Uterus (tissue), 4 donors: Measurements from ENCODE around the gene PLEKHG7. TPM values are rescaled to one million over a fixed set of nuclear protein-coding genes. Genes with fewer than 3 reads are reported as not detected.

Experiments used
- DNase-seq, 2 donors: peaks; one replicate each; pipeline ENCODE4 v3.0.0-alpha.2; 2019 to 2020
- H3K27ac ChIP-seq, 2 donors: fragments of 200-600 bp; sonication (generic); 1 replicate in 1 of 2; 2 replicates in 1 of 2; pipeline ENCODE4 v1.5.1; 2016 to 2018
- H3K27me3 ChIP-seq, 2 donors: fragments of 200-600 bp; sonication (generic); one replicate each; pipeline ENCODE4 v1.5.1; 2018 to 2019; ENCODE audit warnings: control low read depth in 1 of 2
- H3K36me3 ChIP-seq, 2 donors: fragments of 200-600 bp; sonication (generic); one replicate each; pipeline ENCODE4 v1.5.1; 2019; ENCODE audit warnings: control low read depth in 1 of 2
- H3K4me1 ChIP-seq, 2 donors: fragments of 200-600 bp; sonication (generic); one replicate each; pipeline ENCODE4 v1.5.1; 2018 to 2019; ENCODE audit warnings: control low read depth in 1 of 2
- H3K4me3 ChIP-seq, 2 donors: fragments of 200-600 bp; sonication (generic); 1 replicate in 1 of 2; 2 replicates in 1 of 2; pipeline ENCODE4 v1.5.1; 2018 to 2019; ENCODE audit warnings: mild to moderate bottlenecking in 1 of 2
- H3K9me3 ChIP-seq, 2 donors: fragments of 200-600 bp; sonication (generic); one replicate each; pipeline ENCODE4 v1.5.1; 2019; ENCODE audit warnings: control low read depth in 1 of 2
- POLR2A ChIP-seq, 2 donors: fragments of 450-650 bp; IDR thresholded peaks; one replicate each; pipeline ENCODE4 v1.6.1; 2016; ENCODE audit warnings: antibody characterized with exemption in 2 of 2, mild to moderate bottlenecking in 1 of 2, moderate library complexity in 1 of 2
- intact Hi-C: fragments of 100-400 bp; cut with DNase I; formaldehyde crosslinking; loops from one replicate; pipeline ENCODE4 v1.15.1; 2023; ENCODE audit warnings: low total_unique reads
- total RNA-seq, 4 donors: library from RNA; depleted of rRNA in 3 of 4; stranded (reverse); fragments of >200 nt in 3 of 4; gene quantifications; one replicate each; pipeline versions ENCODE4 v1.1.0 to v1.2.4, GENCODE V29; 2014 to 2023
- TF ChIP-seq, protein P1 (sequence below), 4 experiments: fragments of 200-600 bp in 2 of 4; fragments of 450-650 bp in 2 of 4; sonication (generic) in 2 of 4; IDR thresholded peaks; one replicate each; pipeline ENCODE4 v1.5.1; 2016 to 2019; ENCODE audit warnings: antibody characterized with exemption in 4 of 4, mild to moderate bottlenecking in 2 of 4, moderate library complexity in 1 of 4
- donor health status: DM: yes; HTN: yes; CAD: no.

The PLEKHG7 gene
- total RNA-seq, 4 donors from 2014 or later: 0.26 to 1.5 TPM; not detected in 2

DNA sequence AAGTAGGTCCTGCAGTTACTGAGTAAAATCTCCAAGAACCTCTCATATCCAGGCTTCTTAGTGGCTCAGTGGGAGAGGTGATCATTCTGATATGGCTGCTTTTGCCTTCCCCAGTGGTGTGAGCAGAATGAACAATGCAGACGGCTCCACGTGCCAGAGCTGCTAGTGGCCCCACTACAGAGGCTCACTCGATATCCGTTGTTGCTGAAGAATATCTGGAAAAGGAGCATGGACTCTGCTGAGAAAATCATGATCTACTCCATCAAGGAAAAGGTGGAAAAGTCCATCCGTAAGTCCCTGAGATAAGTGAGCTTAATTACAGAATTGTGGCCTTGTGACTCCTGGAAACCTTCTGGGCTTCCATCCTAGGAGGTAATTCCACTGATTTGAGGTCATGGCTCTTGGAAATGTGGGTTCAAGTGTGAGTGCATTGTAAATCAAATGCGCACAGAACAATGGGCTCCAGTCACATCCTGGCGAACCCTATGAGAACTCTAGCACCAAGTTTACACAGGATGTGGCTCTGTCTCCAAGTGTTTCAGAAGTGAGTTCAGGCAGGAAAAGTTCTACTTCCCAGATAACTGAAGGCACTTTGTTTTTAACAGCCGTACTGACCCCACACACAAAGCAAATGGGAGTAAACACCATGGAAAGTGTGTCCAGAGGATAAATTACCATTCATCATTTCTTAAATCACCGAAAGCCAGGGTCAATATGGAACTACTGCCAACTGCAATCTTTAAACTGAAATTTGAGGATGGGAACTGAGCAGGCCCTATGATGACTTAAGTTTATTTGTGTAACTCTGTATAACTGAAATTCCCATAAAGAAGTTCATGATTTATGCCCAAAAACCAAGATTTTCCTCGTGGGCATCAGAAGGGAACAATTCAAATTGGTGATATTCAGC is 51.4 kb downstream of the PLEKHG7 start:
- Histone ChIP-seq H3K27me3 (no peaks in the 10 kb centered on the region), H3K9me3 (no peaks in the 10 kb centered on the region), H3K4me3 (no peak overlapping the region), H3K27ac (peak overlapping the region in 1 of 2 donors; percentile 45), H3K4me1 (no peaks in the 10 kb centered on the region), H3K36me3 (no peaks in the 10 kb centered on the region)
- TF ChIP-seq POLR2A (IDR thresholded peaks at IDR 0.05): no peak
- TF ChIP-seq, protein P1, sequence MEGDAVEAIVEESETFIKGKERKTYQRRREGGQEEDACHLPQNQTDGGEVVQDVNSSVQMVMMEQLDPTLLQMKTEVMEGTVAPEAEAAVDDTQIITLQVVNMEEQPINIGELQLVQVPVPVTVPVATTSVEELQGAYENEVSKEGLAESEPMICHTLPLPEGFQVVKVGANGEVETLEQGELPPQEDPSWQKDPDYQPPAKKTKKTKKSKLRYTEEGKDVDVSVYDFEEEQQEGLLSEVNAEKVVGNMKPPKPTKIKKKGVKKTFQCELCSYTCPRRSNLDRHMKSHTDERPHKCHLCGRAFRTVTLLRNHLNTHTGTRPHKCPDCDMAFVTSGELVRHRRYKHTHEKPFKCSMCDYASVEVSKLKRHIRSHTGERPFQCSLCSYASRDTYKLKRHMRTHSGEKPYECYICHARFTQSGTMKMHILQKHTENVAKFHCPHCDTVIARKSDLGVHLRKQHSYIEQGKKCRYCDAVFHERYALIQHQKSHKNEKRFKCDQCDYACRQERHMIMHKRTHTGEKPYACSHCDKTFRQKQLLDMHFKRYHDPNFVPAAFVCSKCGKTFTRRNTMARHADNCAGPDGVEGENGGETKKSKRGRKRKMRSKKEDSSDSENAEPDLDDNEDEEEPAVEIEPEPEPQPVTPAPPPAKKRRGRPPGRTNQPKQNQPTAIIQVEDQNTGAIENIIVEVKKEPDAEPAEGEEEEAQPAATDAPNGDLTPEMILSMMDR (IDR thresholded peaks at IDR 0.05): no peak
- intact Hi-C loops: no loop called here
- peak in 1 of 2 donors; percentile 45 for DNase-seq

DNA sequence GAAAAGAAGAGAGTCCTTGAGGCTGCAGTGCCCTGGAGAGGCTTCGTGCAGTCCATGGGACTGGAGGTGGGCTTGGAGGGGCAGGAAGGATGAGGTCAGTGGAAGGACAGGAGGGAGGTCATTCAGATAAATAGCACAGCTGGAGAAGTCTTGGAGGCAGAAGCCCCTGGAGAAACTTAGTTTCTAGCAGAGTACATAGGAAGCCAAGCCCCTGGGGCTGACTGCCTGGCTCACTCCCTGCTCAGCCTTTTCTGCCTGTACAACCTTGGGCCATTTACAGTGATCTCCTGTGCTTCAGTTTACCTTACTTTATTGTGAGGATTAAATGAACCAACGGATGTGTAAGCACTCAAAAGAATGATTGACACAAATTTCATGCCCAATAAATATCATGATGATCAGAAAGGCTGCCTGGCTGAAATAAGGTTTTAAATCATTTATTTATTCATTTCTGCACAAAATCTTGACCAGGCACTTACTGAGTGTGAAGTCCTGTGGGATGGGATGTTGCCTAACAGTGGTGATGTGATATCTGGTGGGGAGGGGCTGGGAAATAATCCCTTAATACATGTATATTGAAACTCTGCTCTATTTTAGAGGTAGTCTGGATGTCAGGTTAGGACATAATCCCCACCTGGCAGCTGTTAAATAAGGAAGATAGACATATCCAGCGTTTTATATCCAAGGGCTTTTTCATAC is 54.3 kb downstream of the PLEKHG7 start:
- Histone ChIP-seq H3K27me3 (no peaks in the 10 kb centered on the region), H3K4me1 (no peaks in the 10 kb centered on the region), H3K4me3 (no peak overlapping the region), H3K36me3 (no peaks in the 10 kb centered on the region), H3K27ac (no peak overlapping the region), H3K9me3 (no peaks in the 10 kb centered on the region)
- TF ChIP-seq, protein P1 (IDR thresholded peaks at IDR 0.05): no peak
- no peak for TF ChIP-seq POLR2A (IDR thresholded peaks at IDR 0.05)
- intact Hi-C loops: no loop called here
- DNase-seq: no peak

DNA sequence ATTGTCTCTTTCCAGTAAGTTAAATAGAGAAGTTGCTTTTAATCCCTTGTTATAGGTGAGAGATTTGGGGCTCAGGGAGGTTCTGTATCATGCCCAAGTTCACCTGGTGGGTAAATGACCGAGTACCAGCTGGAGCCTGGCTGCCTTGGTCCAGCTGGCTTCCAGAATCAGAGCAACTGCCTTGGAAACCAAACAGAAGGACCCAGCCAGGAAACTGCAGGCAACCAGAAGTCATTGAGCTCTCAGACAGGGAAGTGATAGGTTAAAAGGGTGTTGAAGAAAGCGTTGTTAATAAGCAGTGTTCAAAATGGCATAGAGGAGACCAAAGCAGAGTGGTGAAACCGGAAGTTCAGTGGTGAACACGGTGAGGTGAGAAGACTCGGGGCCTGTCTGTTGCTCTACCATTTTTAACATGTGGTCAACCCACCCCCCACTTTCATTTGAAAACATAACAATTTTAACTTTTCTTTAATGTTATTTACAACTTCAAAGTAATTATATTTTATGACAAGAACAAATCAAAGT is 54.9 kb downstream of the PLEKHG7 start:
- DNase-seq: no peak
- no peaks in the 10 kb centered on the region for H3K36me3 ChIP-seq
- H3K27ac ChIP-seq: no peak overlapping the region
- H3K27me3 ChIP-seq: no peaks in the 10 kb centered on the region
- no peak for TF ChIP-seq POLR2A (IDR thresholded peaks at IDR 0.05)
- TF ChIP-seq, protein P1 (IDR thresholded peaks at IDR 0.05): no peak
- intact Hi-C loops: no loop called here
- no peaks in the 10 kb centered on the region for H3K4me1 ChIP-seq
- no peak overlapping the region for H3K4me3 ChIP-seq
- no peaks in the 10 kb centered on the region for H3K9me3 ChIP-seq

DNA sequence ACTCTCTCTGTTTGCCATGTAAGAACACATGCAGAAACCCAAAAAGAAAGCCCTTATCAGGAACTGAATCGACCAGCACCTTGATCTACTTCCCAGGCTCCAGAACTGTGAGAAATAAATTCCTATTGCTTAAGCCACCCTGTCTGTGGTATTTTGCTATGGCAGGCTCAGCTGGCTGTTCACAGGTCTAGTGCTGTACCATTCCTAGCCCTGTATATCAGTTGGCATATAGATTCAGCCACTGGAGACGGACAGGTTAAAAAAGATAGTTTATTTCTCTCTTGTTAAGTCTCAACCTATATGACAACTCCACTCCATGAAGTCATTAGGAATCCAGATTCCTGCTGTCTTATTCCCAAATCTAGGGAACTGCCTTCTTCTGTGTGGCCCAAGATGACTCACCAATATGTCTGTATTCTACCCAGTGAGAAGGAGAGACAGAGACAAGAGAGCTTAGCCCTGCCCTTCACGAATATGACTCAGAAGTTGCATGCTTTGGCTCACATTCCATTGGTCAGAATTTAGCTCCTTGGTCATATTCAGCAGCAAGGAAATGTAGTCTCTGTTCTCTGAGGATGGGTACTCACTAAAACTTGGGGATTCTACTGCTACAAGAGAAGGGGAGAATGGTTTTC is 57.0 kb downstream of the PLEKHG7 start:
- DNase-seq: no peak
- H3K4me3 ChIP-seq: no peak overlapping the region
- H3K27ac ChIP-seq: no peak overlapping the region
- intact Hi-C loops: no loop called here
- TF ChIP-seq, protein P1 (IDR thresholded peaks at IDR 0.05): no peak
- no peak for TF ChIP-seq POLR2A (IDR thresholded peaks at IDR 0.05)
- no peaks in the 10 kb centered on the region for H3K4me1 ChIP-seq
- no peaks in the 10 kb centered on the region for H3K36me3 ChIP-seq
- H3K9me3 ChIP-seq: no peaks in the 10 kb centered on the region
- H3K27me3 ChIP-seq: no peaks in the 10 kb centered on the region
